Nephron progenitor cell (in vitro differentiated cells): ENCODE measurements around the gene MSANTD3.

ENCODE experiments used
- DNase-seq: peaks from one replicate; pipeline ENCODE4 v3.0.0; 2021
- H3K27ac Mint-ChIP-seq: 2 replicates; pipeline ENCODE4 v1.8.0; 2021; ENCODE audit warnings: mild to moderate bottlenecking, moderate library complexity, mixed read lengths
- H3K27me3 Mint-ChIP-seq: 2 replicates; pipeline ENCODE4 v1.8.0; 2021; ENCODE audit warnings: mild to moderate bottlenecking, low read depth, mixed read lengths; ENCODE audit not compliant: poor library complexity
- H3K36me3 Mint-ChIP-seq: 2 replicates; pipeline ENCODE4 v1.8.0; 2021; ENCODE audit warnings: low read depth, mixed read lengths
- H3K4me1 Mint-ChIP-seq: 2 replicates; pipeline ENCODE4 v1.8.0; 2021; ENCODE audit warnings: mixed read lengths
- H3K4me3 Mint-ChIP-seq: 2 replicates; pipeline ENCODE4 v1.8.0; 2021; ENCODE audit warnings: mild to moderate bottlenecking, moderate library complexity, mixed read lengths
- H3K9me3 Mint-ChIP-seq: 2 replicates; pipeline ENCODE4 v1.8.0; 2021; ENCODE audit warnings: mild to moderate bottlenecking, moderate library complexity, mixed read lengths
- TF ChIP-seq, protein P1 (sequence below): fragments of 200-600 bp; sonication (generic); IDR thresholded peaks from 2 replicates; pipeline ENCODE4 v1.5.0; 2021; ENCODE audit warnings: antibody characterized with exemption

The MSANTD3 gene

DNA sequence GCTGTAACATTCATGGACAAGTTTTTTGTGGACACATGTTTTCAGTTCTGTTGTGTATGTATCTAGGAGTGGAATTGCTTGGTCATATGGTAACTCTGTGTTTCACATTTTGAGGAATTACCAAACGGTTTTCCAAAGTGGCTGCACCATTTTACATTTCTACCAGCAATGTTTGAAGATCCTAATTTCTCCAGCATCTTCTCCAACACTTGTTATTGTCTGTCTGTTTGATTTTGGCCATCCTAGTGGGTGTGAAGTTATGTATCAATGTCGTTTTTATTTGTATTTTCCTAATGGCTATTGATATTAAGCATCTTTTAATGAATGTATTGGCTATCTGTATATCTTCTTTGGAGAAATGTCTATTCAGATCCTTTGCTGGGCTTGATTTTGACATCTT, 52.9 kb downstream of the MSANTD3 start:
- no peak overlapping the region for H3K27ac Mint-ChIP-seq
- no peak for DNase-seq
- H3K27me3 Mint-ChIP-seq, result no peaks in the 10 kb centered on the region
- peaks cover 55% of the 10 kb centered on the region for H3K9me3 Mint-ChIP-seq
- peaks cover 90% of the 10 kb centered on the region for H3K36me3 Mint-ChIP-seq
- peaks cover 12% of the 10 kb centered on the region for H3K4me1 Mint-ChIP-seq
- H3K4me3 Mint-ChIP-seq, result no peak overlapping the region
- TF ChIP-seq, protein P1, sequence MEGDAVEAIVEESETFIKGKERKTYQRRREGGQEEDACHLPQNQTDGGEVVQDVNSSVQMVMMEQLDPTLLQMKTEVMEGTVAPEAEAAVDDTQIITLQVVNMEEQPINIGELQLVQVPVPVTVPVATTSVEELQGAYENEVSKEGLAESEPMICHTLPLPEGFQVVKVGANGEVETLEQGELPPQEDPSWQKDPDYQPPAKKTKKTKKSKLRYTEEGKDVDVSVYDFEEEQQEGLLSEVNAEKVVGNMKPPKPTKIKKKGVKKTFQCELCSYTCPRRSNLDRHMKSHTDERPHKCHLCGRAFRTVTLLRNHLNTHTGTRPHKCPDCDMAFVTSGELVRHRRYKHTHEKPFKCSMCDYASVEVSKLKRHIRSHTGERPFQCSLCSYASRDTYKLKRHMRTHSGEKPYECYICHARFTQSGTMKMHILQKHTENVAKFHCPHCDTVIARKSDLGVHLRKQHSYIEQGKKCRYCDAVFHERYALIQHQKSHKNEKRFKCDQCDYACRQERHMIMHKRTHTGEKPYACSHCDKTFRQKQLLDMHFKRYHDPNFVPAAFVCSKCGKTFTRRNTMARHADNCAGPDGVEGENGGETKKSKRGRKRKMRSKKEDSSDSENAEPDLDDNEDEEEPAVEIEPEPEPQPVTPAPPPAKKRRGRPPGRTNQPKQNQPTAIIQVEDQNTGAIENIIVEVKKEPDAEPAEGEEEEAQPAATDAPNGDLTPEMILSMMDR, result no peak

DNA sequence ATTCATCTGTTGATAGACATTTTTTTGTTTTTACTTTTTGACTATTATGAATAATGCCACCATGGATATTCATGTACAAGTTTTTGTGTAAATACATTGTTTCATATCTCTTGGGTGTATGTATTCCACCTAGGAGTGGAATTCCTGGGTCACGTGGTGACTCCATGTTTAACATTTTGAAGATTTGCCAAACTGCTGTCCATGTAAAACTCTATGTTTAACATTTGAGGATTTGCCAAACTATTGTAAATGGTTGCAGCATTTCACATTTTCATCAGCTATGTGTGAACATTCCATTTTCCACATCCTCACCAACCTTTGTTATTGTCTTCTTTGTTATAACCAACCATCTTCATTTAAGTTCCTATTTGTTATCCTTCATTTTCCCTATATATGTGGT, 58.3 kb downstream of the MSANTD3 start:
- Mint-ChIP-seq H3K9me3 (peaks cover 22% of the 10 kb centered on the region), H3K27ac (no peak overlapping the region), H3K4me1 (peaks cover 6% of the 10 kb centered on the region), H3K36me3 (peaks cover 60% of the 10 kb centered on the region), H3K27me3 (no peaks in the 10 kb centered on the region), H3K4me3 (no peak overlapping the region)
- TF ChIP-seq, protein P1, result no peak
- no peak for DNase-seq

DNA sequence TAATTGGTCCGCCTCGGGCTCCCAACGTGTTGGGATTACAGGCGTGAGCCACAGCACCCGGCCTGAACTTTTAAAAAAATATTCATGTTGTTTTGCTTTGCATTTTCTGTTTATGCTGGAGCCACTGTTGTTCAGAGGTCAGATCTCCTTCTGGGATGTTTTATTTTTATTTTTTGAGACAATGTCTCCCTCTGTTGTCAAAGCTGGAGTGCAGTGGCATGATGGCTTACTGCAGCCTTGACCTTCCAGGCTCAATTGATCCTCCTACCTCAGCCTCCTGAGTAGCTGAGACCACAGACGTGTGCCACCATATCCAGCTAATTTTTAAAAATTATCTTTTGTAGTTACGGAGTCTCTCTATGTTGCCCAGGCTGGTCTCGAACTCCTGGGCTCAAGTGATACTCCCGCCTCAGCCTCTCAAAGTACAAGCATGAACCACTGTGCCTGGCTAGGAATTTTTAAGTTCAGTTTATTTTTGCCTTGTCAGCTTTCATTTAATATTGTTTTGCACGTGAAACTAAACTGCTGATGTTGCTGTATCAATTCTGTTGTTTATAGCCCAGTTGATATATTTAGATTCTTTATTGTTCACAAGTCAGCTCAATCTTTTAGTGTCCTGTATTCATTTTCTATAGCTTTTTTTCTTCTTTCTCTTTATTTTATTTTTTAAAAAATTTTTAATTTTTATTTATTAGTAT, 59.7 kb downstream of the MSANTD3 start:
- Mint-ChIP-seq H3K27me3 (no peaks in the 10 kb centered on the region), H3K27ac (peak overlapping the region; percentile 72), H3K4me3 (no peak overlapping the region), H3K9me3 (peaks cover 9% of the 10 kb centered on the region), H3K36me3 (peaks cover 59% of the 10 kb centered on the region), H3K4me1 (peaks cover 6% of the 10 kb centered on the region)
- DNase-seq, result no peak
- TF ChIP-seq, protein P1, result no peak

DNA sequence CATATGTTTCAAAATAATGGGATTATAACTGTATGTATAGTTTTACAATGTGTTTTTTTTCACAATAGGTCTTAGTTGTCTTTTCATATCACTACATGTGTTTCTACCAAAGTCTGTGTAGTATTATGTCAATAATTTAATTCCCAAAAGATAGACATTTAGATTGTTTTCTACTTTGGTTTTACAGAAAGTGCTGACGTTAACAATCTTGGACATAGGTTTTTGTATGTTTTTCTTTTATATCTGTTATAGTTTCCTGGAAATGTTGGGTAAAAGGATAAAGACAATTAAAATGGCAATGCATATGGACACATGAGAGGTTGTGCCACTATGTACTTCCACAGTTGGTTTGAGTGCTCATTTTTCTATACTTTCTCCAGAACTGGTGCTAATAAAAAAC, 61.2 kb downstream of the MSANTD3 start:
- no peak overlapping the region for H3K27ac Mint-ChIP-seq
- H3K36me3 Mint-ChIP-seq, result peaks cover 45% of the 10 kb centered on the region
- peaks cover 4% of the 10 kb centered on the region for H3K9me3 Mint-ChIP-seq
- DNase-seq, result no peak
- TF ChIP-seq, protein P1, result no peak
- peaks cover 12% of the 10 kb centered on the region for H3K4me1 Mint-ChIP-seq
- no peak overlapping the region for H3K4me3 Mint-ChIP-seq
- no peaks in the 10 kb centered on the region for H3K27me3 Mint-ChIP-seq

DNA sequence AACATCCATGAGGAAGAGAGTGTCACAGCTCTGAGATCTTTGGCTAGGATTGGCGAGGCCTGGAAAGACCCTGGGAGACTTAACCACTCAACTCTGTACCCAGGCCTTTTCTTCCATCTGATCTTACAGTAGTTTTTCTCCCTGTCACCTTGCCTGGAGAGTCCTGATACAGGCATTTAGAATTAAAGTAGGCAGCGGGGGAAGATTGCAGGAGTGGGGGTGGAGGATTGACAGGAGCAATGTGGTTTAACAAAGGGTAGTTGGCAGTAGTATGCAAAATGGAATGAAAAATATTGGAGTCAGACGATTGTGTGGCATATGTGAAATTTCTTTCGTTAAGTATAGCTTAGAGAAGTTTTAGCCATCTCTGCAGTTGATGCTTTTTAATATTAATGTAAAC, 62.9 kb downstream of the MSANTD3 start:
- no peaks in the 10 kb centered on the region for H3K9me3 Mint-ChIP-seq
- H3K36me3 Mint-ChIP-seq, result peaks cover 31% of the 10 kb centered on the region
- DNase-seq, result no peak
- H3K4me1 Mint-ChIP-seq, result peaks cover 17% of the 10 kb centered on the region
- no peaks in the 10 kb centered on the region for H3K27me3 Mint-ChIP-seq
- H3K27ac Mint-ChIP-seq, result no peak overlapping the region
- TF ChIP-seq, protein P1, result no peak
- no peak overlapping the region for H3K4me3 Mint-ChIP-seq

DNA sequence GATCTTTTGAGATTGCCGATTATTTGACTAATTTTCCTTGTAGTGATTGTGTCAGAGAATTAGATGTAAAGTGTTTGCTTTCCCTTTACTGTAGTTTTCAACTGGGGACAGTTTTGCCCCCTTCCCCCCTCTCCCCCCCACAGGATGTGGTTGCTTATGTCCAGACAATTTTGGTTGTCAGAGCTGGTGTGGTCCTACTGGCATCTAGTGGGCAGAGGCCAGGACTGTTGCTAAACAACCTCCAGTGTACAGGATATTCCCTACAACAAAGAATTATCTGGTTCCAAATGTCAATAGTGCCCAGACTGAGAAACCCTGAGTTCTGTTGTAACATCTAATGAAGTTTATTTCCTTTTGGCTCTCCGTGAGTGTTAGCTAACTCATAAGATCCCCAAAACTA, 66.0 kb downstream of the MSANTD3 start:
- no peak overlapping the region for H3K4me3 Mint-ChIP-seq
- H3K36me3 Mint-ChIP-seq, result peaks cover 14% of the 10 kb centered on the region
- no peak for DNase-seq

More for the DNA sequence above, 66.0 kb downstream of the MSANTD3 start:
- TF ChIP-seq, protein P1, result no peak
- H3K4me1 Mint-ChIP-seq, result peaks cover 34% of the 10 kb centered on the region
- H3K27me3 Mint-ChIP-seq, result no peaks in the 10 kb centered on the region
- H3K9me3 Mint-ChIP-seq, result no peaks in the 10 kb centered on the region
- no peak overlapping the region for H3K27ac Mint-ChIP-seq
